Keratinocyte (primary cell): ENCODE results near the gene CFI. TPM values are rescaled to one million over a fixed set of nuclear protein-coding genes. Genes with fewer than 3 reads are reported as not detected.

Source experiments
- DNase-seq: peaks from one replicate; pipeline ENCODE4 v3.0.0-alpha.2; 2011; ENCODE audit warnings: low read depth, missing footprints, low spot score
- FAIRE-seq: peaks from 2 replicates; lab custom pipeline; 2011; peaks lifted over from hg19 to GRCh38; lab: Jason Lieb, UNC
- H2AFZ ChIP-seq: 2 replicates; pipeline ENCODE4 v1.6.0; 2012; ENCODE audit warnings: low read length, control low read depth, inconsistent platforms; ENCODE audit not compliant: control insufficient read depth
- H3K27ac ChIP-seq: 2 replicates; pipeline ENCODE4 v1.5.1; 2011; ENCODE audit warnings: low read length; ENCODE audit not compliant: control insufficient read depth, insufficient read depth
- H3K27me3 ChIP-seq: 3 replicates; pipeline ENCODE4 v1.6.0; 2011; ENCODE audit warnings: low read length; ENCODE audit not compliant: control insufficient read depth, insufficient read depth; ENCODE audit errors: extremely low read depth
- H3K36me3 ChIP-seq, 2 experiments: 2 replicates in 1 of 2; 3 replicates in 1 of 2; pipeline ENCODE4 v1.5.1; 2011; ENCODE audit warnings: low read length in 2 of 2, mild to moderate bottlenecking in 1 of 2; ENCODE audit not compliant: control insufficient read depth in 2 of 2, insufficient read depth in 2 of 2; ENCODE audit errors: extremely low read depth in 1 of 2
- H3K4me1 ChIP-seq: 3 replicates; pipeline ENCODE4 v1.5.1; 2011; ENCODE audit warnings: low read length; ENCODE audit not compliant: control insufficient read depth, insufficient read depth; ENCODE audit errors: extremely low read depth
- H3K4me2 ChIP-seq: 3 replicates; pipeline ENCODE4 v1.6.0; 2011; ENCODE audit warnings: low read depth, low read length; ENCODE audit not compliant: control insufficient read depth, insufficient read depth; ENCODE audit errors: extremely low read depth
- H3K4me3 ChIP-seq, 3 experiments: fragments of 200-600 bp in 1 of 3; sonication (generic) in 1 of 3; 2 replicates in 2 of 3; 3 replicates in 1 of 3; pipeline ENCODE4 v1.5.1; 2011 to 2016; ENCODE audit warnings: low read length in 3 of 3, mild to moderate bottlenecking in 3 of 3, control low read depth in 2 of 3, inconsistent platforms in 1 of 3, low read depth in 1 of 3, mixed read lengths in 1 of 3, mixed run types in 1 of 3, moderate library complexity in 1 of 3; ENCODE audit not compliant: control insufficient read depth in 2 of 3, insufficient read depth in 2 of 3; ENCODE audit errors: extremely low read depth in 1 of 3
- H3K79me2 ChIP-seq: 2 replicates; pipeline ENCODE4 v1.6.0; 2012; ENCODE audit warnings: low read length; ENCODE audit not compliant: control insufficient read depth, insufficient read depth
- H3K9ac ChIP-seq: 3 replicates; pipeline ENCODE4 v1.6.0; 2011; ENCODE audit warnings: low read length; ENCODE audit not compliant: control insufficient read depth, insufficient read depth; ENCODE audit errors: extremely low read depth
- H3K9me1 ChIP-seq: 3 replicates; pipeline ENCODE4 v1.6.0; 2011; ENCODE audit warnings: low read length; ENCODE audit not compliant: control insufficient read depth, insufficient read depth; ENCODE audit errors: extremely low read depth
- H3K9me3 ChIP-seq: 2 replicates; pipeline ENCODE4 v1.5.1; 2012; ENCODE audit warnings: low read depth, low read length; ENCODE audit not compliant: control insufficient read depth
- H4K20me1 ChIP-seq: 3 replicates; pipeline ENCODE4 v1.6.0; 2011; ENCODE audit warnings: low read length; ENCODE audit not compliant: control insufficient read depth, insufficient read depth; ENCODE audit errors: extremely low read depth
- CTCF ChIP-seq, 3 experiments: IDR thresholded peaks in 1 of 3; conservative IDR thresholded peaks in 1 of 3; optimal IDR thresholded peaks in 1 of 3; 2 replicates in 2 of 3; 3 replicates in 1 of 3; pipeline versions ENCODE3 to v1.5.1; 2011; ENCODE audit warnings: low read length in 3 of 3, mild to moderate bottlenecking in 3 of 3, moderate library complexity in 2 of 3, control low read depth in 1 of 3, inconsistent platforms in 1 of 3; ENCODE audit not compliant: insufficient read depth in 2 of 3; ENCODE audit errors: extremely low read depth in 1 of 3
- EZH2 ChIP-seq: IDR thresholded peaks from one replicate; pipeline ENCODE4 v1.6.1; 2012; ENCODE audit warnings: inconsistent platforms, mild to moderate bottlenecking, low read length, moderate library complexity
- dilution Hi-C: fragments of 300-500 bp; cut with MboI; formaldehyde crosslinking; loops from one replicate; pipeline ENCODE4 v1.7.0; 2020; ENCODE audit warnings: low sequenced_read_pairs; ENCODE audit not compliant: extremely low pct_ligation_motif_present
- polyA plus RNA-seq, 5 experiments: library from polyadenylated mRNA; depleted of rRNA in 3 of 5; stranded (reverse) in 3 of 5; stranded (forward) in 1 of 5; unstranded in 1 of 5; fragments of >200 nt; gene quantifications; 1 replicate in 1 of 5; 2 replicates in 3 of 5; 3 replicates in 1 of 5; pipeline versions ENCODE4 v1.2.1 to v1.2.3, GENCODE V29; 2011 to 2012; ENCODE audit warnings: missing spikeins in 2 of 5, low read depth in 1 of 5, low replicate concordance in 1 of 5

The CFI gene
- polyA plus RNA-seq, 1 donor (not counting 4 experiments of a cell fraction or from before 2014, with no cell fraction given): not detected

- no peaks in the 10 kb centered on the region for H3K9me1 ChIP-seq
- peaks cover 35% of the 10 kb centered on the region for H3K79me2 ChIP-seq
- FAIRE-seq (no peak), DNase-seq (peak; percentile 50)
- H2AFZ ChIP-seq: peak within 1 kb of the TSS; percentile 94
- dilution Hi-C loops: no loop called here
- no peaks in the 10 kb centered on the region for H3K27me3 ChIP-seq
- peak within 1 kb of the TSS; percentile 78 for H3K27ac ChIP-seq
- H3K4me2 ChIP-seq: peak within 1 kb of the TSS; percentile 89
- peak within 1 kb of the TSS; percentile 55 to 87 (median 73) for H3K4me3 ChIP-seq
- peaks cover 11% of the 10 kb centered on the region for H3K4me1 ChIP-seq
- no peak for TF ChIP-seq EZH2
- H3K36me3 ChIP-seq: no peaks in the 10 kb centered on the region
- peak within 1 kb of the TSS; percentile 90 for H3K9ac ChIP-seq
- H3K9me3 ChIP-seq: no peaks in the 10 kb centered on the region
- H4K20me1 ChIP-seq: no peaks in the 10 kb centered on the region
Observed at GRCh38 chr4:109729718-109730618, 71.8 kb downstream of the CFI start, which contains the start of gene PLA2G12A. TSS of gene PLA2G12A (minus strand) at chr4:109730070. CDS start at chr4:109729809, 261 bp downstream.

GRCh38 chr4:109729117-109729717 lies 72.6 kb downstream of the CFI start:
- Histone ChIP-seq H3K27me3 (no peaks in the 10 kb centered on the region), H3K9ac (peak overlapping the region; percentile 90), H3K9me1 (no peaks in the 10 kb centered on the region), H3K79me2 (peaks cover 40% of the 10 kb centered on the region), H3K4me2 (peak overlapping the region; percentile 75), H3K9me3 (no peaks in the 10 kb centered on the region), H4K20me1 (no peaks in the 10 kb centered on the region), H3K27ac (peak overlapping the region; percentile 78), H3K4me3 (peak overlapping the region; percentile 55 to 87 (median 73)), H3K4me1 (peaks cover 11% of the 10 kb centered on the region), H2AFZ (peak overlapping the region; percentile 92), H3K36me3 (no peaks in the 10 kb centered on the region)
- FAIRE-seq: peak; percentile 39
- dilution Hi-C loops: no loop called here
- DNase-seq: no peak
- TF ChIP-seq CTCF (optimal IDR thresholded peaks at IDR 0.05 in 1 of 3, IDR thresholded peaks at IDR 0.05 in 1 of 3, conservative IDR thresholded peaks at IDR 0.05 in 1 of 3; ENCODE audit: extremely low read depth in 1 of 3, insufficient read depth in 2 of 3, low read length in 3 of 3): no peak
- no peak for TF ChIP-seq EZH2
